ENCODE data around the gene KCNC1.

KCNC1 gene

GRCh38 chr11:17813391-17814059 lies 78.9 kb downstream of the KCNC1 start:
- Histone ChIP-seq H3K27ac (ENCODE audit: low read depth in 2 of 2, low read length in 2 of 2) (no peak overlapping the region), H3K27me3 (ENCODE audit: control insufficient read depth in 2 of 2, insufficient read depth in 2 of 2, low read length in 2 of 2) (no peaks in the 10 kb centered on the region), H3K9me3 (ENCODE audit: control insufficient read depth in 2 of 2, low read length in 2 of 2) (no peaks in the 10 kb centered on the region), H3K36me3 (ENCODE audit: control insufficient read depth in 2 of 2, insufficient read depth in 2 of 2, low read length in 2 of 2) (no peaks in the 10 kb centered on the region), H3K4me3 (ENCODE audit: low read length in 2 of 2) (no peak overlapping the region), H3K9ac (ENCODE audit: low read depth in 1 of 2, low read length in 2 of 2) (no peak overlapping the region), H3K4me1 (ENCODE audit: control insufficient read depth in 2 of 2, insufficient read depth in 2 of 2, low read length in 2 of 2) (peaks cover 0 to 20% of the 10 kb centered on the region in 2 donors)

DNA sequence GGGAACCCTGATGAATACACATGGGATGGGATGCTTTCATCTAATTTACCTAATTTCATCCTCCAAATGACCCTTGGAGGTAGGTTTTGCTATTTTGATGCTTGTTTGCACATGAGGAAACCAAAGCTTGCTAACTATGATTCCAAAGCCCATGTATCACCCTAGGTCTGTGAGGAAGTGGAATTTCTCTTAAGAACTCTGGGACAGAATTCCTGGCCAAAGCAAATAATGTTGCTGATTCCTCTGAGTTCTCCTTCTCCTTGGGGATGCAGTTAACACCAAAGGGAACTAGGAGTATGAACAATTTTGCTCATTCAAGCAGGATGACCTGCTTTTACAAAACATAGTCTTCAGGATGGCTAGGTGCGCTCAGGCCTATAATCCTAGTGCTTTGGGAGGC lies 80.0 kb downstream of the KCNC1 start:
- no peaks in the 10 kb centered on the region for H3K36me3 ChIP-seq (ENCODE audit: control insufficient read depth in 2 of 2, insufficient read depth in 2 of 2, low read length in 2 of 2)
- no peak overlapping the region for H3K9ac ChIP-seq (ENCODE audit: low read depth in 1 of 2, low read length in 2 of 2)
- no peaks in the 10 kb centered on the region for H3K9me3 ChIP-seq (ENCODE audit: control insufficient read depth in 2 of 2, low read length in 2 of 2)
- no peaks in the 10 kb centered on the region for H3K27me3 ChIP-seq (ENCODE audit: control insufficient read depth in 2 of 2, insufficient read depth in 2 of 2, low read length in 2 of 2)
- H3K27ac ChIP-seq (ENCODE audit: low read depth in 2 of 2, low read length in 2 of 2): no peak overlapping the region
- H3K4me1 ChIP-seq (ENCODE audit: control insufficient read depth in 2 of 2, insufficient read depth in 2 of 2, low read length in 2 of 2): peaks cover 0 to 20% of the 10 kb centered on the region in 2 donors
- no peak overlapping the region for H3K4me3 ChIP-seq (ENCODE audit: low read length in 2 of 2)

GRCh38 chr11:17816232-17816931 lies 81.8 kb downstream of the KCNC1 start:
- H3K36me3 ChIP-seq (ENCODE audit: control insufficient read depth in 2 of 2, insufficient read depth in 2 of 2, low read length in 2 of 2): no peaks in the 10 kb centered on the region
- H3K27ac ChIP-seq (ENCODE audit: low read depth in 2 of 2, low read length in 2 of 2): no peak overlapping the region
- H3K4me3 ChIP-seq (ENCODE audit: low read length in 2 of 2): no peak overlapping the region
- H3K9me3 ChIP-seq (ENCODE audit: control insufficient read depth in 2 of 2, low read length in 2 of 2): no peaks in the 10 kb centered on the region
- H3K4me1 ChIP-seq (ENCODE audit: control insufficient read depth in 2 of 2, insufficient read depth in 2 of 2, low read length in 2 of 2): peaks cover 0 to 20% of the 10 kb centered on the region in 2 donors
- no peaks in the 10 kb centered on the region for H3K27me3 ChIP-seq (ENCODE audit: control insufficient read depth in 2 of 2, insufficient read depth in 2 of 2, low read length in 2 of 2)
- H3K9ac ChIP-seq (ENCODE audit: low read depth in 1 of 2, low read length in 2 of 2): no peak overlapping the region

GRCh38 chr11:17821648-17822400 lies 87.2 kb downstream of the KCNC1 start:
- H3K9ac ChIP-seq (ENCODE audit: low read depth in 1 of 2, low read length in 2 of 2): no peak overlapping the region
- no peaks in the 10 kb centered on the region for H3K4me1 ChIP-seq (ENCODE audit: control insufficient read depth in 2 of 2, insufficient read depth in 2 of 2, low read length in 2 of 2)
- H3K9me3 ChIP-seq (ENCODE audit: control insufficient read depth in 2 of 2, low read length in 2 of 2): no peaks in the 10 kb centered on the region
- no peak overlapping the region for H3K27ac ChIP-seq (ENCODE audit: low read depth in 2 of 2, low read length in 2 of 2)
- no peak overlapping the region for H3K4me3 ChIP-seq (ENCODE audit: low read length in 2 of 2)
- no peaks in the 10 kb centered on the region for H3K36me3 ChIP-seq (ENCODE audit: control insufficient read depth in 2 of 2, insufficient read depth in 2 of 2, low read length in 2 of 2)
- H3K27me3 ChIP-seq (ENCODE audit: control insufficient read depth in 2 of 2, insufficient read depth in 2 of 2, low read length in 2 of 2): no peaks in the 10 kb centered on the region

- H3K4me1 ChIP-seq (ENCODE audit: control insufficient read depth in 2 of 2, insufficient read depth in 2 of 2, low read length in 2 of 2): no peaks in the 10 kb centered on the region
- H3K27me3 ChIP-seq (ENCODE audit: control insufficient read depth in 2 of 2, insufficient read depth in 2 of 2, low read length in 2 of 2): no peaks in the 10 kb centered on the region
- no peaks in the 10 kb centered on the region for H3K36me3 ChIP-seq (ENCODE audit: control insufficient read depth in 2 of 2, insufficient read depth in 2 of 2, low read length in 2 of 2)
- H3K9me3 ChIP-seq (ENCODE audit: control insufficient read depth in 2 of 2, low read length in 2 of 2): no peaks in the 10 kb centered on the region
- H3K27ac ChIP-seq (ENCODE audit: low read depth in 2 of 2, low read length in 2 of 2): no peak overlapping the region
- no peak overlapping the region for H3K9ac ChIP-seq (ENCODE audit: low read depth in 1 of 2, low read length in 2 of 2)
- no peak overlapping the region for H3K4me3 ChIP-seq (ENCODE audit: low read length in 2 of 2)
Observed at GRCh38 chr11:17822401-17822781, 87.8 kb downstream of the KCNC1 start.

DNA sequence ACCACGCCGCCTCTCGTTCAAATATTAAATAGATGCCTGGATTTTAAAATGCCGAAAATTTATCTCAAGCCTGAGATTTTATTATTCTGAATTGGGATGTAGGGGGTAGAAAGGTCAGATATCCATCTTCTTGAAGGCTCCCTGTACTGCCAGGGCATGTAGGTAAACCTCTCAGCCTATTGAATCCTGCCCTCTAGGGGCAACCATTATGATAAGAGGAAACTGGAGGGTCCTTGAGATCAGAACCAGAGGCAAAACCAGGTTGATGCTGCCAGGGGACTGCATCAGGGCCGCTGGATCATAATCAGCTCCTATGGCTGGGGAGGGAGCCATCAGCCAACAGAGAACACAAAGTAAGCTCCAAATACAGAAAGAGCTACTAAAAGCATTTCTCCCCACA lies 92.4 kb downstream of the KCNC1 start:
- Histone ChIP-seq H3K9ac (ENCODE audit: low read depth in 1 of 2, low read length in 2 of 2) (no peak overlapping the region), H3K27ac (ENCODE audit: low read depth in 2 of 2, low read length in 2 of 2) (no peak overlapping the region), H3K9me3 (ENCODE audit: control insufficient read depth in 2 of 2, low read length in 2 of 2) (no peaks in the 10 kb centered on the region), H3K4me3 (ENCODE audit: low read length in 2 of 2) (no peak overlapping the region), H3K4me1 (ENCODE audit: control insufficient read depth in 2 of 2, insufficient read depth in 2 of 2, low read length in 2 of 2) (no peaks in the 10 kb centered on the region), H3K27me3 (ENCODE audit: control insufficient read depth in 2 of 2, insufficient read depth in 2 of 2, low read length in 2 of 2) (no peaks in the 10 kb centered on the region), H3K36me3 (ENCODE audit: control insufficient read depth in 2 of 2, insufficient read depth in 2 of 2, low read length in 2 of 2) (no peaks in the 10 kb centered on the region)

DNA sequence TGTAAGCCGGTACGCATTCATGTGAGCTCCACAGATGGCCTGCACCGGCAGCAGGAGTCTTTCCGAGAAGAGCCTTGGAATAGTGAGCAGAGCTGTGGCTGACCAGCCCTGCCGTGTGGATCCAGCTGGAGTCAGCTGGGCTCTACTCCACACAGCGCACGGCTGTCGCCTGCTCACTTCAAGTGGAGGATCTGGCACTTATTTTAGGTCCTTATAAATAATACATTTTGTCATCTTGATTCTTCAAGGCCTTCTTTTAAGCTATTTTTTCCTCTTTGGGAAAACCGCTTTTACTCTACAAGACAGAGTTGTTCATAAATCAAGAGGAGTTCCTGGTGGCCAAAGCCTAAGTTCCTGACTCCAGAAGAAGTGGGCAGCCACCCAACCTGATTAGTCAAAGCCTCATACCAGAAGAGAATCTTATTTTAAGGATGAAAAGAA lies 93.8 kb downstream of the KCNC1 start:
- Histone ChIP-seq H3K4me1 (ENCODE audit: control insufficient read depth in 2 of 2, insufficient read depth in 2 of 2, low read length in 2 of 2) (no peaks in the 10 kb centered on the region), H3K27ac (ENCODE audit: low read depth in 2 of 2, low read length in 2 of 2) (no peak overlapping the region), H3K9me3 (ENCODE audit: control insufficient read depth in 2 of 2, low read length in 2 of 2) (no peaks in the 10 kb centered on the region), H3K27me3 (ENCODE audit: control insufficient read depth in 2 of 2, insufficient read depth in 2 of 2, low read length in 2 of 2) (no peaks in the 10 kb centered on the region), H3K9ac (ENCODE audit: low read depth in 1 of 2, low read length in 2 of 2) (no peak overlapping the region), H3K36me3 (ENCODE audit: control insufficient read depth in 2 of 2, insufficient read depth in 2 of 2, low read length in 2 of 2) (no peaks in the 10 kb centered on the region), H3K4me3 (ENCODE audit: low read length in 2 of 2) (no peak overlapping the region)

GRCh38 chr11:17831228-17831627 lies 96.6 kb downstream of the KCNC1 start:
- Histone ChIP-seq H3K9me3 (ENCODE audit: control insufficient read depth in 2 of 2, low read length in 2 of 2) (no peaks in the 10 kb centered on the region), H3K4me3 (ENCODE audit: low read length in 2 of 2) (no peak overlapping the region), H3K27me3 (ENCODE audit: control insufficient read depth in 2 of 2, insufficient read depth in 2 of 2, low read length in 2 of 2) (no peaks in the 10 kb centered on the region), H3K27ac (ENCODE audit: low read depth in 2 of 2, low read length in 2 of 2) (no peak overlapping the region), H3K9ac (ENCODE audit: low read depth in 1 of 2, low read length in 2 of 2) (no peak overlapping the region), H3K36me3 (ENCODE audit: control insufficient read depth in 2 of 2, insufficient read depth in 2 of 2, low read length in 2 of 2) (no peaks in the 10 kb centered on the region), H3K4me1 (ENCODE audit: control insufficient read depth in 2 of 2, insufficient read depth in 2 of 2, low read length in 2 of 2) (no peaks in the 10 kb centered on the region)

DNA sequence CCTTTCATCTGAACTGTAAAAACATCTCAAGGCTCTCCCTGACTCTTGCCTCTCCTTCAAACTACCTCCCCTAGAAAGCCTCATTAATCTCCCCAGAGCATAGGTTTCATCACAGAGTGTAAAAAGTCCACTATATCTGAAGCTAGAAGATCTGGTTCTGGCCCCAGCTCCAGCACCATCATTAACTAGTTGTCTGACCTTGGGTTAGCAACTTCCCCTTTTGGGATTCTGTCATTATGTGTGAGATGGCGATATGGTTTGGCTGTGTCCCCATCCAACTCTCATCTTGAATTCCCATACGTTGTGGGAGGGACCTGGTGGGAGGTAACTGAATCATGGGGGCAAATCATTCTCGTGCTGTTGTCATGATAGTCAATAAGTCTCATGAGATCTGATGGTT lies 97.3 kb downstream of the KCNC1 start:
- no peaks in the 10 kb centered on the region for H3K9me3 ChIP-seq (ENCODE audit: control insufficient read depth in 2 of 2, low read length in 2 of 2)
- H3K27ac ChIP-seq (ENCODE audit: low read depth in 2 of 2, low read length in 2 of 2): no peak overlapping the region
- no peak overlapping the region for H3K9ac ChIP-seq (ENCODE audit: low read depth in 1 of 2, low read length in 2 of 2)
- no peaks in the 10 kb centered on the region for H3K4me1 ChIP-seq (ENCODE audit: control insufficient read depth in 2 of 2, insufficient read depth in 2 of 2, low read length in 2 of 2)
- H3K4me3 ChIP-seq (ENCODE audit: low read length in 2 of 2): no peak overlapping the region
- H3K27me3 ChIP-seq (ENCODE audit: control insufficient read depth in 2 of 2, insufficient read depth in 2 of 2, low read length in 2 of 2): no peaks in the 10 kb centered on the region
- H3K36me3 ChIP-seq (ENCODE audit: control insufficient read depth in 2 of 2, insufficient read depth in 2 of 2, low read length in 2 of 2): no peaks in the 10 kb centered on the region

Measured in mucosa of rectum (tissue), 2 donors.